GM19467 (cell line): ENCODE data around the gene PHRF1.

Experiments used
- ATAC-seq: cut with Tn5 transposase; IDR thresholded peaks from one replicate; pipeline ENCODE4 v1.9.1; 2021; ENCODE audit warnings: mild to moderate bottlenecking, moderate library complexity; ENCODE audit not compliant: unreplicated experiment

Gene PHRF1

DNA sequence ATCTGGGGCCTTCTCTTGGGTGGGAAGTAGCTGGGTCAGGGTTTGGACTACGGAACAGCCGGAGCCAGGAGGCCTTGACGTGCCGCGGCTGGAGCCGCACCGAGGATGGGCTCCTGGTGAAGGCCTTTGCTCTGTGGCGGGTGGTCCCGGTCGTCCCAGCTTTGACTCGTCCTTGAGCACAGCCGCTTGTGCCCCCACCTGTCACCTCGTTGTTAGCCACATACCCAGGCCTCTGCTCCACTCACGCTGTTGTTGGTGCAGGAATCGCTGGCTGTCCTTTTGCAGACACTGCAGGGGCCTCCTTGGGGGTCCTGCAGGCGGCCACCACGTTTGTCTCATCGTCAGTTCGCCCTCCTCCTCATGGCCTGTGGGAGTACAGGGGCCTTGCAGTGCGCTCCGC lies 17.1 kb downstream of the PHRF1 start:
- no peak for ATAC-seq

DNA sequence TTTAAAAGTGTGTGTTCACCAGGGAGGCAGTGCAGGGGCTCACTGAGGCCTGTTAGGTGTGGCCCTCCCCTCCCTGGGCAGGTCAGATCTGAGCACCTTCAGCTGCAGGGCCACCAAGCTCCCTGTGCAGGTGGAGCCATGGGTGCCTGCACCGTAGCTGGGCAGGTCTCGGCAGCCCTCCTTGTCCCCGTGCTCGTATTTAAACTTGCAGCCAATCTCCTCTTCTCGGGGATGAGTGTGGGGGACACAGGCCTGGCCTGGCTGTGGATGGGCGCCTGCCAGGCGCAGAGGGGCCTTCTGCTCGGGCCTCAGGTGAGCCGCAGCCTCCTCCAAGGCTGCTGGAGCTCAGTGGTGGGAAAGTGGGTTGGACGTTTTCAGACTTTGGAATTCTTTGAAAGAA lies 19.1 kb downstream of the PHRF1 start:
- ATAC-seq, result no peak

GRCh38 chr11:596374-596773 lies 20.1 kb downstream of the PHRF1 start:
- ATAC-seq, result no peak

GRCh38 chr11:597166-597725 lies 21.0 kb downstream of the PHRF1 start:
- ATAC-seq, result no peak

DNA sequence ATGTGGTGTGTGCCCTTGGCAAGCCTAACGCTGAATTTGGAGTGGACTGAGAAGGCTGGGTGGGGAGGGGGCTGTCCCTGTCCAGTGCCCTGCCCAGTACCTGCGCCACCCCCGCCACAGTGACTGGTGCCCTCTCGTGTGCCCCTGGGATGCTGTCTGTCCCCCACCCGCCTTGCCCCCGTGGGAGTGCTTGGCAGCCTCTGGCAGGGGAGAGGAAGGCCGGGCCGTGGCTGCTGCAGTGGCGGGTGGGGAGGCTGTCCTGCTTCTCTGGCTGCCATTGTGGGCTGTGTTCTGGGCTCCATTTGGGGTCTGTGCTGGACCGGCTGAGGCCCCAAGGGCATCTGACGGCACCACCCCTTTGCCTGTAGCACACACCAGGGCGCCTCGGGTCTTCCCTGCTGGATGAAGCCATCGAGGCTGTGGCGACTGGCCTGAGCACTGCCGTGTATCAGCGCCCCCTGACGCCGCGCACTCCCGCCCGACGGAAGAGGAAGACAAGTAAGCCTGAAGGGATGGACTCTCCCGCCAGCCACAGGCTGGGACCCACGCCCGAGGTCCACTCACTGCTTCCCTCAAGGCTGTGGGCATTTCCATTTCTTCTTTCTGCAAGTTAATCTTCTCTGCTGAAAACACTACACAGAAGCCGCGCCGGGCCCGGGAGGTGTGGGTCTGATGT lies 21.9 kb downstream of the PHRF1 start:
- no peak for ATAC-seq

DNA sequence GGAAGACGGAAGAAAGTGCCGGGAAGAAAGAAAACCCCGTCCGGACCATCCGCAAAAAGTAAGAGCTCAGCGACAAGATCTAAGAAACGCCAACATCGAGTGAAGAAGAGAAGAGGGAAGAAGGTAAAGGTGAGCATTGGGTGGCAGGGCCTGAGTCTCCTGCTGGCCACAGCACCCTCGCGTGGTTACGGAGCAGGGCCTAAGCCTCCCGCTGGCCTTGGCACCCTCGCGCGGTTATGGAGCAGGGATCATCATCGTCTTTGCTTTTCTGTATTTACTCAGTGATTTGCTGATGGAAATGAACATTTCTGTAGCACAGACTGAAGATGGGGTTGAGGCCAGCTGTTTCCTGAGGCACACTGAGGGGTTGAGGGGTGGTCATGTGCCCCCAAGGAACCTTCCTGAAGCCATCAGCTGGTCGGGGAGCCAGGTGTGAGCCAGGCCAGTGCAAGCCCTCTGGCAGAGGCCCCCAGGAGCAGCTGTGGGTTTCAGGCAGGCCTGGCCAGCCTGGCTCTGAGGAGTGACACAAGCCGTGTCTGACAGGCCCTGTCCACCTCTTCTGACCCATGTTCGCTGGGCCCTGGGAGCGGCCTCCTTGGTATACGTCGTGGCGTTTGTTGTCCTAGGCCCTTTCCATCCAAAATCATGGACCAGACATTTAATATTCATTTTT lies 25.4 kb downstream of the PHRF1 start:
- no peak for ATAC-seq

- ATAC-seq, result no peak
Measured at GRCh38 chr11:603154-603553, 26.9 kb downstream of the PHRF1 start.

DNA sequence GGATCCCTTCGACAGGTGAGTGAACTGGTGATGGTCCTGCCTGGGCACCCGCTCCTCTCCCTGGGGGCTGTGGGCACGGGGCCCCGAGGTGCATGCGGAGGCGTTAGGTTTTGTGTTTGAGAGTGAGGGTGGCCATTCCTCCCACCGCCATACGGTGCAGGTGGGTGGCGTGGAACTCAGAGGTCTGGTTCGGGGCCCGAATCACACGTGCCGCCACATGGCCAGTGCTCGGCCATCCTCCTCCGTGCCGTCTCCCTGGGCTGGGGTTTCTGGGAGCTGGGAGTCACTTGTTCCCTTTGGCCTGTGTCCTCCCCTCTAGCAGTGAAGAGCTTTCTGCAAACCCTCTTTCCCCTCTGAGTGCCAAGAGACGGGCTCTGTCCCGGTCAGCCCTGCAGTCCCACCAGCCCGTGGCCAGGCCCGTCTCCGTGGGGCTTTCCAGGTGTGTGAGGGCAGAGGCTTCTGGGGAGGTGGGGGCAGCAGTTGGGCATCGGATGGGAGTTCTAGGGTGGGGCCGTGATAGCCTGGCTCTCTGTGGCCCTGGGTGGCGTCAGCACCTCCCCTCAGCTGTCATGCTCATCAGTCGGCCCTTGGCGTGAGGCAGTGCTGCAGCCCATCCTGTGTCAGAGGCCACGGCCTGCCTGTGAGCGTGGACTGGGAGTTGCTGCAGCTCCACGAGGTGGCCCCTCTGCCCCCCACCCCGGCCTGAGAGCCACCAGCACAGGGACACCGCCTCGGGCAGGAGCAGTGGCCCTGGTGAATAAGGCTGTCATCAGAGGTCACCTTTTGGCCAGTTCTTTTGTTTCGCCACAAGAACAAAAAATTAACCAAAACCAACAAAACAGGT lies 29.2 kb downstream of the PHRF1 start:
- no peak for ATAC-seq

GRCh38 chr11:606245-606644 lies 30.0 kb downstream of the PHRF1 start:
- ATAC-seq, result no peak

GRCh38 chr11:607020-607780 lies 30.9 kb downstream of the PHRF1 start:
- ATAC-seq, result no peak

DNA sequence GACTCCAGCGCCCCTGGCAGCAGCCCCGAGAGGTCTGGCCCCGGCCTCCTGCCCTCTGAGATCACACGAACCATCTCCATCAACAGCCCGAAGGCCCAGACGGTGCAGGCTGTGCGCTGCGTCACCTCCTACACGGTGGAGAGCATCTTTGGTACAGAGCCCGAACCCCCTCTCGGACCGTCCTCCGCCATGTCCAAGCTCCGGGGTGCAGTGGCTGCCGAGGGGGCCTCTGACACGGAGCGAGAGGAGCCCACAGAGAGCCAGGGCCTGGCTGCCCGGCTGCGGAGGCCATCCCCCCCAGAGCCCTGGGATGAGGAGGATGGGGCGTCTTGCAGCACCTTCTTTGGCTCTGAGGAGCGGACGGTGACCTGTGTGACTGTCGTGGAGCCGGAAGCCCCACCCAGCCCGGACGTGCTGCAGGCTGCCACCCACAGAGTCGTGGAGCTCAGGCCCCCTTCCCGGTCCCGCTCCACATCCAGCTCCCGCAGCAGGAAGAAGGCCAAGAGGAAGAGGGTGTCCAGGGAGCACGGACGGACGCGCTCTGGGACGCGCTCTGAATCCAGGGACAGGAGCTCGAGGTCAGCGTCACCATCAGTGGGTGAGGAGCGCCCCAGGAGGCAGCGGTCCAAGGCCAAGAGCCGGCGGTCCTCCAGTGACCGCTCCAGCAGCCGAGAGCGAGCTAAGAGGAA lies 31.8 kb downstream of the PHRF1 start:
- no peak for ATAC-seq

DNA sequence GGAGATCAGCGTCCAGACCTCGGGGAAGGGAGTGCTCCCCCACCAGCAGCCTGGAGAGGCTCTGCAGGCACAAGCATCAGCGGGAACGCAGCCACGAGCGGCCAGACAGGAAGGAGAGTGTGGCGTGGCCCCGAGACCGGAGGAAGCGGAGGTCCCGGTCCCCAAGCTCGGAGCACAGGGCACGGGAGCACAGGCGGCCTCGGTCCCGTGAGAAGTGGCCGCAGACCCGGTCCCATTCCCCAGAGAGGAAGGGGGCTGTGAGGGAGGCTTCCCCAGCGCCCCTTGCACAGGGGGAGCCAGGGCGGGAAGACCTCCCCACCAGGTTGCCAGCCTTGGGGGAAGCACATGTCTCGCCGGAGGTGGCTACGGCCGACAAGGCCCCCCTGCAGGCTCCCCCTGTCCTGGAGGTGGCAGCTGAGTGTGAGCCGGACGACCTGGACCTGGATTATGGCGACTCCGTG lies 32.6 kb downstream of the PHRF1 start:
- ATAC-seq, result no peak

DNA sequence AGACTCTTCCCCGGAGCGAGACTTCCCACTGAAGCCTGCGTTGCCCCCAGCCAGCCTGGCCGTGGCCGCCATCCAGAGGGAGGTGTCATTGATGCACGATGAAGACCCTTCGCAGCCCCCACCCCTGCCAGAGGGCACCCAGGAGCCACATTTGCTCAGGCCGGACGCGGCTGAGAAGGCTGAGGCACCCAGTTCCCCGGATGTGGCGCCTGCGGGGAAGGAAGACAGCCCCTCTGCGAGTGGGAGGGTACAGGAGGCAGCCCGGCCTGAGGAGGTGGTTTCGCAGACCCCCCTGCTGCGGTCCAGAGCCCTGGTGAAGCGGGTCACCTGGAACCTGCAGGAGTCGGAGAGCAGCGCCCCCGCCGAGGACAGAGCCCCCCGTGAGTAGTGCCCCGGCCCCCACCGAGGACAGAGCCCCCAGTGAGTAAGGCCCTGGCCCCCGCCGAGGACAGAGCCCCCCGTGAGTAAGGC lies 33.1 kb downstream of the PHRF1 start:
- ATAC-seq, result no peak

DNA sequence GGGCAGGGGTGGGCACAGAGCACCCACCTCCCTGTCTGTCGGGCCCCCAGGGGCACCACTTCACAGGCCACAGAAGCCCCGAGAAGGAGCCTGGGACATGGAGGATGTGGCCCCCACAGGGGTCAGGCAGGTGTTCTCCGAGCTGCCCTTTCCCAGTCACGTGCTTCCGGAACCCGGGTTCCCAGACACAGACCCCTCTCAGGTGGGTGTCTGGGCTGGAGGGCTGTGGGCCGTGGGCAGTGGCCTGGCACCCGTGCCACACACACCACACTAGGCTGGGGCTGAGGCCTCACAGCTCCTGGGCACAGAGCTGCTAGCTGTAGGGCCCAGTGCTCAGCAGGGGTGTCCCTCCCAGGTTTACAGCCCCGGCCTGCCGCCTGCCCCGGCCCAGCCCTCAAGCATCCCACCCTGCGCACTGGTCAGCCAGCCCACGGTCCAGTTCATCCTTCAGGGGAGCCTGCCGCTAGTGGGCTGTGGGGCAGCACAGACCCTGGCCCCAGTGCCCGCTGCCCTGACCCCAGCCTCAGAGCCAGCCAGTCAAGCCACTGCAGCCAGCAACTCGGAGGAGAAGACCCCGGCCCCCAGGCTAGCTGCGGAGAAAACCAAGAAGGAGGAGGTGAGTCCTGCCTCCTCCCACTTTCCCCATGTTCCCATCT lies 34.0 kb downstream of the PHRF1 start:
- ATAC-seq, result no peak

DNA sequence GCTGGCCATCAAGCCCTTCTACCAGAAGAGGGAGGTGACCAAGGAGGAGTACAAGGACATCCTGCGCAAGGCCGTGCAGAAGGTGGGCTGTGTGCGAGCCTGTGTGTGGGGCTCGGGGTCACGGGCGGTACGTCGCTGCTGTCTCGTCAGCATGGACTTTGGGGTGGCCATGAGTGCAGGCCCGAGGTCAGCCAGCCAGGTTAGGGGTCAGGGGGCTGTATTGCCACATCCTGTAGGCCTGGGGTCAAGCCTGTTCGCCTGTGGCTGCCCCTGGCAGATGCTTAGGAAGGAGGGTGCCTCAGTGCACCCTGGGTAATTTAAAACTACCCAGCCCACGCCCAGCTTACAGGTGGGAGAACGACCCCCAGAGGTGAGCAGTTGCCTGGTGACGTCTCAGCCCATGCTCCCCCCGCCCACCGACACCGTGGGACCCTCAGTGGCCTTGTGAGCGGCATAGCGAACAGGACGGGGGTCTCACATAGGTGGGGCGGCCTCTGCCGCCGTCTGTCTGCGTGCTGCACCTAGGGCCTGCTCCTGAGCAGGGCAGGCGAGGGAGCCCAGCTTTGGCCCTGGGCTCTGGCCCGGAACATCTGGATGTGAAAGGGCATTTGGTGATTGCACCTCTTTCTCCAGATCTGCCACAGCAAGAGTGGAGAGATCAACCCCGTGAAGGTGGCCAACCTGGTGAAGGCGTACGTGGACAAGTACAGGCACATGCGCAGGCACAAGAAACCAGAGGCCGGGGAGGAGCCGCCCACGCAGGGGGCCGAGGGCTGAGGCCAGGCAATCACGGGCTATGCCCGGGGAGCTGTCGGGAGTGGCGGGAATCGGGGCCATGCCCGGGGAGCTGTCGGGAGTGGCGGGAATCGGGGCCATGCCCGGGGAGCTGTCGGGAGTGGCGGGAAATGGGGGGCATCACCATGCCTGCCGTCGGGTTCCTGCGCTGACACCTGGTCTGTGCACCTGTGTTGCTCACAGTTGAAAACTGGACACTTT lies 35.0 kb downstream of the PHRF1 start:
- no peak for ATAC-seq

GRCh38 chr11:612201-612960 lies 36.1 kb downstream of the PHRF1 start:
- no peak for ATAC-seq

- no peak for ATAC-seq
Measured at GRCh38 chr11:612961-613300, 36.7 kb downstream of the PHRF1 start.
